Fibroblast of pulmonary artery (primary cell): ENCODE data around the gene EPHA4.

Experiments used
- DNase-seq: peaks from one replicate; pipeline ENCODE4 v3.0.0-alpha.2; 2010; ENCODE audit warnings: low read depth
- H3K4me3 ChIP-seq: replicated peaks from 2 replicates; pipeline ENCODE4 v1.5.1; 2011; ENCODE audit warnings: low read depth, mild to moderate bottlenecking, control low read depth, low read length, moderate library complexity
- CTCF ChIP-seq: IDR thresholded peaks from 2 replicates; pipeline ENCODE4 v1.5.1; 2011; ENCODE audit warnings: mild to moderate bottlenecking, control low read depth, low read length, inconsistent platforms; ENCODE audit errors: missing control alignments

The EPHA4 gene

GRCh38 chr2:221480821-221481220 lies 91.3 kb downstream of the EPHA4 start:
- DNase-seq, result no peak
- no peak for TF ChIP-seq CTCF

GRCh38 chr2:221480163-221480562 lies 91.9 kb downstream of the EPHA4 start:
- no peak overlapping the region for H3K4me3 ChIP-seq
- TF ChIP-seq CTCF, result no peak
- no peak for DNase-seq

More at GRCh38 chr2:221480821-221481220, 91.3 kb downstream of the EPHA4 start:
- no peak overlapping the region for H3K4me3 ChIP-seq

- DNase-seq, result no peak
- no peak overlapping the region for H3K4me3 ChIP-seq
- no peak for TF ChIP-seq CTCF
Observed at GRCh38 chr2:221478485-221478863, 93.6 kb downstream of the EPHA4 start.

GRCh38 chr2:221477714-221478484 lies 94.2 kb downstream of the EPHA4 start:
- DNase-seq, result no peak
- no peak for TF ChIP-seq CTCF
- no peak overlapping the region for H3K4me3 ChIP-seq

- no peak for DNase-seq
- no peak for TF ChIP-seq CTCF
- H3K4me3 ChIP-seq, result no peak overlapping the region
Observed at GRCh38 chr2:221476195-221476594, 95.9 kb downstream of the EPHA4 start.

GRCh38 chr2:221473451-221473850 lies 98.7 kb downstream of the EPHA4 start:
- H3K4me3 ChIP-seq, result no peak overlapping the region
- TF ChIP-seq CTCF, result no peak
- DNase-seq, result no peak

GRCh38 chr2:221468317-221468716 lies 103.8 kb downstream of the EPHA4 start:
- H3K4me3 ChIP-seq, result no peak overlapping the region
- DNase-seq, result no peak
- TF ChIP-seq CTCF, result no peak
